Mesenchymal stem cell (in vitro differentiated cells and primary cell): ENCODE measurements around the gene DNAJB11.
A peak's percentile ranks its signal among the peaks of the same experiment; 100 is the strongest.

Experiments
- DNase-seq: peaks from one replicate; pipeline ENCODE4 v3.0.0-alpha.2; 2013
- H2AFZ ChIP-seq: one replicate; pipeline ENCODE4 v1.6.1; 2013; ENCODE audit warnings: low read depth, mild to moderate bottlenecking, control low read depth, inconsistent platforms, low read length, moderate library complexity
- H2AK5ac ChIP-seq: 2 replicates; pipeline ENCODE4 v1.6.1; 2013; ENCODE audit warnings: low read length, moderate library complexity, mild to moderate bottlenecking, inconsistent platforms; ENCODE audit not compliant: severe bottlenecking
- H2BK120ac ChIP-seq: one replicate; pipeline ENCODE4 v1.6.1; 2013; ENCODE audit warnings: low read depth, mild to moderate bottlenecking, inconsistent platforms, low read length, moderate library complexity
- H2BK12ac ChIP-seq, 2 experiments: one replicate each; pipeline ENCODE4 v1.6.1; 2013; ENCODE audit warnings: inconsistent platforms in 2 of 2, low read length in 2 of 2, mild to moderate bottlenecking in 2 of 2, moderate library complexity in 2 of 2, control low read depth in 1 of 2
- H2BK15ac ChIP-seq: one replicate; pipeline ENCODE4 v1.6.1; 2013; ENCODE audit warnings: mild to moderate bottlenecking, low read depth, inconsistent platforms; ENCODE audit not compliant: poor library complexity, severe bottlenecking
- H2BK5ac ChIP-seq: 2 replicates; pipeline ENCODE4 v1.6.1; 2013; ENCODE audit warnings: low read depth, mild to moderate bottlenecking, low read length, control low read depth, inconsistent platforms; ENCODE audit not compliant: poor library complexity, severe bottlenecking
- H3K14ac ChIP-seq, 2 experiments: one replicate each; pipeline ENCODE4 v1.6.1; 2013; ENCODE audit warnings: inconsistent platforms in 2 of 2, low read length in 2 of 2, control low read depth in 1 of 2, mild to moderate bottlenecking in 1 of 2, moderate library complexity in 1 of 2
- H3K18ac ChIP-seq, 2 experiments: one replicate each; pipeline ENCODE4 v1.6.1; 2013; ENCODE audit warnings: inconsistent platforms in 2 of 2, low read length in 2 of 2, control low read depth in 1 of 2, low read depth in 1 of 2, mild to moderate bottlenecking in 1 of 2
- H3K23ac ChIP-seq, 2 experiments: one replicate each; pipeline ENCODE4 v1.6.1; 2013; ENCODE audit warnings: inconsistent platforms in 2 of 2, low read length in 2 of 2, mild to moderate bottlenecking in 2 of 2, moderate library complexity in 2 of 2, control low read depth in 1 of 2
- H3K27ac ChIP-seq: 2 replicates; pipeline ENCODE4 v1.5.1; 2013; ENCODE audit warnings: mild to moderate bottlenecking, moderate library complexity, low read length, control low read depth, inconsistent platforms; ENCODE audit not compliant: poor library complexity, severe bottlenecking
- H3K27me3 ChIP-seq, 2 experiments: 2 replicates each; pipeline versions ENCODE4 v1.6.1 to v1.7.0; 2013; ENCODE audit warnings: low read length in 2 of 2, mild to moderate bottlenecking in 2 of 2, moderate library complexity in 2 of 2, control low read depth in 1 of 2, inconsistent platforms in 1 of 2; ENCODE audit not compliant: control insufficient read depth in 1 of 2, insufficient read depth in 1 of 2
- H3K36me3 ChIP-seq, 2 experiments: 2 replicates each; pipeline versions ENCODE4 v1.6.1 to v1.7.0; 2013; ENCODE audit warnings: low read length in 2 of 2, control low read depth in 1 of 2, inconsistent platforms in 1 of 2, low read depth in 1 of 2, mild to moderate bottlenecking in 1 of 2; ENCODE audit not compliant: insufficient read depth in 2 of 2, control insufficient read depth in 1 of 2
- H3K4ac ChIP-seq, 2 experiments: one replicate each; pipeline ENCODE4 v1.6.1; 2013; ENCODE audit warnings: inconsistent platforms in 2 of 2, low read length in 2 of 2, mild to moderate bottlenecking in 2 of 2, moderate library complexity in 2 of 2, control low read depth in 1 of 2, low read depth in 1 of 2
- H3K4me1 ChIP-seq: 2 replicates; pipeline ENCODE4 v1.6.1; 2013; ENCODE audit warnings: low read depth, low read length, control low read depth; ENCODE audit not compliant: control insufficient read depth, insufficient read depth
- H3K4me2 ChIP-seq: 2 replicates; pipeline ENCODE4 v1.6.1; 2013; ENCODE audit warnings: low read length, mild to moderate bottlenecking, inconsistent platforms; ENCODE audit not compliant: poor library complexity, severe bottlenecking
- H3K4me3 ChIP-seq, 2 experiments: 2 replicates each; pipeline versions ENCODE4 v1.5.1 to v1.7.0; 2013; ENCODE audit warnings: low read length in 2 of 2, mild to moderate bottlenecking in 2 of 2, control low read depth in 1 of 2, low read depth in 1 of 2; ENCODE audit not compliant: insufficient read depth in 1 of 2
- H3K79me1 ChIP-seq: replicated peaks from 2 replicates; pipeline ENCODE4 v1.6.1; 2013; ENCODE audit warnings: mild to moderate bottlenecking, control low read depth, low read length, inconsistent platforms; ENCODE audit not compliant: poor library complexity, severe bottlenecking
- H3K9ac ChIP-seq: 2 replicates; pipeline ENCODE4 v1.7.0; 2013; ENCODE audit warnings: mild to moderate bottlenecking, low read length, moderate library complexity
- H3K9me3 ChIP-seq: 2 replicates; pipeline ENCODE4 v1.7.0; 2013; ENCODE audit warnings: mild to moderate bottlenecking, low read length; ENCODE audit not compliant: control insufficient read depth
- H4K8ac ChIP-seq: one replicate; pipeline ENCODE4 v1.6.1; 2013; ENCODE audit warnings: inconsistent platforms, mild to moderate bottlenecking, low read length, moderate library complexity
- H4K91ac ChIP-seq: one replicate; pipeline ENCODE4 v1.6.1; 2013; ENCODE audit warnings: mild to moderate bottlenecking, low read length, inconsistent platforms
- WGBS: methylation state at CpG from one replicate; pipeline ENCODE4 v1.1.7; 2013; ENCODE audit warnings: mixed read lengths; 5-methylcytosine and 5-hydroxymethylcytosine counted together

DNAJB11 gene

DNA sequence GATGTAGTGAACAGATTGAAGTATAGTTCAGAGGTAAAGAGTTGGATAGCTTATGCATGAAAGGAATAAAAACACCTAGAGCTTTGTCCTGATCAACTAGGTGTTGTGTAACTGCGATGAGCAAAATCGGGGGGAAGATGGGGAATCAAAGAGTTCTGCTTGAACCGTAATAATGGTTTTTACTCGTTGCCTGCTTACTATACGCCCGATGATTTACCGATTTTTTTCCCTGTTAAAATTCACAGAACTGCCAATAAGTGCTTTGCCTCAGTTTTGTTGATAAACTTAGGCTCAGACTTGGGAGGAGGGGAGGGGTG, 783 bp upstream of the DNAJB11 start:
- H3K4me3 ChIP-seq = peak overlapping the region; percentile 56 to 88
- H2BK5ac ChIP-seq = peak overlapping the region; percentile 25
- no peaks in the 10 kb centered on the region for H3K27me3 ChIP-seq

DNA sequence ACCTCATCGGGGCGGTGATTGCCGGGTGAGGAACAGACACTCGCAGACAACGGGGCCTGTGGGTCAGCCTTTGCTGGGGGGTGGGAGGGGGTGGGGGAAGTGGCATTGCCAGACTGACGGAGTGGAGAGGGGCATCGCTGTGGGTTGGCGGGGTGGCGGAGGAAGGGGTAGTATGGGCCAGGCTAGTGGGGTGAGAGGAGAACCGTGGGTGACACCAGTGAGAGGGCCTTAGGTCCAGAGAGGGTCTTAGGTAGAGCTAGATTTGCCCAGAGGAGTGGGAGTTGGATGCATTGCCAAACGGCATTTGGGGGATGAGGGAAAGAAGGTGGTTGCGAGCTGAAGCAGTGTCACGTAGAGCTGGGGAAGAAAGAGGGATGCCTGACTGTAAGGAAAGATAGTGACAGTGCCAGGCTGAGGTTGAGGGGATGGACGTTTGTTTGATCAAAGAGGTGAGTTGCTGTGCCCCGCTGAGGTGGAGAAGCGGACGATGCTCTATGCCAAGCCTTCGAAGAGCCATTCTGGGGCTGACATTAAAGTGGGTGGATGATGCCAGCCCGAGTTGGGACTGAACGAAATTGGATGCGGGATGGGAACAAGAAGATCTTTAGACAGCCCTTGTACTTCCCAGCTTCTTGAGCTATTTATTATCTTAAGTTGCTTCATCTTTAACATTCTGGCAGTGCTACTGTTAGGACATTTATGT, 572 bp downstream of the DNAJB11 start:
- Histone ChIP-seq H3K4me3 (peak overlapping the region; percentile 88 to 99), H2BK15ac (no peak overlapping the region), H3K18ac (peak overlapping the region in 1 of 2 experiments; percentile 98), H2BK5ac (peak overlapping the region; percentile 5), H4K8ac (peak overlapping the region; percentile 92), H3K9ac (peak overlapping the region; percentile 95), H3K4ac (peak overlapping the region in 1 of 2 experiments; percentile 80), H3K23ac (no peak overlapping the region), H3K9me3 (no peaks in the 10 kb centered on the region), H3K14ac (peak overlapping the region in 1 of 2 experiments; percentile 44), H2AK5ac (no peak overlapping the region), H3K27me3 (no peaks in the 10 kb centered on the region), H2BK120ac (no peak overlapping the region), H3K4me2 (peak overlapping the region; percentile 89), H3K79me1 (peaks cover 27% of the 10 kb centered on the region), H3K4me1 (peaks cover 9% of the 10 kb centered on the region), H2BK12ac (peak overlapping the region in 1 of 2 experiments; percentile 90), H2AFZ (peak overlapping the region; percentile 100), H3K27ac (no peak overlapping the region), H4K91ac (no peak overlapping the region), H3K36me3 (peaks cover 3 to 40% of the 10 kb centered on the region in 2 experiments)
- 18% methylated on average over 18 of the region's 21 CpGs for WGBS
- no peak for DNase-seq

More for the DNA sequence above, 783 bp upstream of the DNAJB11 start:
- Histone ChIP-seq H2BK15ac (no peak overlapping the region), H2AFZ (peak overlapping the region; percentile 60), H3K18ac (no peak overlapping the region), H4K91ac (no peak overlapping the region), H3K4me1 (peaks cover 11% of the 10 kb centered on the region), H2BK12ac (no peak overlapping the region), H3K9me3 (no peaks in the 10 kb centered on the region), H3K9ac (peak overlapping the region; percentile 95), H3K23ac (no peak overlapping the region), H2BK120ac (no peak overlapping the region), H3K36me3 (peaks cover 3 to 27% of the 10 kb centered on the region in 2 experiments), H3K27ac (no peak overlapping the region), H4K8ac (no peak overlapping the region), H3K4ac (no peak overlapping the region), H3K4me2 (peak overlapping the region; percentile 94), H3K14ac (no peak overlapping the region), H3K79me1 (peaks cover 24% of the 10 kb centered on the region), H2AK5ac (no peak overlapping the region)
- 17% methylated on average over 7 of the region's 7 CpGs for WGBS
- no peak for DNase-seq

DNA sequence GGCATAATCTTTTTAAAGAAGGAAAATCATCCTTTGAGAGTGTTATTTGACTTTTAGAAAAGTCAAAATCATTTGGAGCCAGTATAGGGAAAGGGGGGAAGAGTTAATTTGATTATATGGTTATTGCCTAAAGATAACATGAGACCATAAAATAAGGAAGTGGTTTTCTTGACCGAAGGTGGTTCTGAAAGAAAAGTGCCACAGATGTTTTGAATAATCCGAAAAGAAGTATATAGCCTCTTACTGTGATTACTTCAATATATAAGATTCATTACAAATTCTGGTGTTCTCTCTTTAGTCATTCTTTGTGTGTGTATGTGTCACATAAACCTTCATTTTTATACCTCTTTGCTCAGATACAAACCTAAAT, 1.1 kb downstream of the DNAJB11 start:
- Histone ChIP-seq H3K4me1 (peaks cover 8% of the 10 kb centered on the region), H3K36me3 (peaks cover 3 to 46% of the 10 kb centered on the region in 2 experiments), H4K91ac (no peak overlapping the region), H3K4ac (no peak overlapping the region), H3K27ac (no peak overlapping the region), H2AFZ (no peak overlapping the region), H2BK5ac (no peak overlapping the region), H4K8ac (no peak overlapping the region), H3K4me3 (peak overlapping the region in 1 of 2 experiments; percentile 88), H3K14ac (no peak overlapping the region), H3K9ac (peak overlapping the region; percentile 95), H3K23ac (no peak overlapping the region), H3K79me1 (peaks cover 29% of the 10 kb centered on the region), H2BK120ac (no peak overlapping the region), H2BK12ac (no peak overlapping the region), H2AK5ac (no peak overlapping the region), H3K27me3 (no peaks in the 10 kb centered on the region), H3K9me3 (no peaks in the 10 kb centered on the region), H3K18ac (no peak overlapping the region), H2BK15ac (no peak overlapping the region), H3K4me2 (no peak overlapping the region)
- WGBS = no CpG with 5 or more reads among the region's 2 CpGs
- no peak for DNase-seq

DNA sequence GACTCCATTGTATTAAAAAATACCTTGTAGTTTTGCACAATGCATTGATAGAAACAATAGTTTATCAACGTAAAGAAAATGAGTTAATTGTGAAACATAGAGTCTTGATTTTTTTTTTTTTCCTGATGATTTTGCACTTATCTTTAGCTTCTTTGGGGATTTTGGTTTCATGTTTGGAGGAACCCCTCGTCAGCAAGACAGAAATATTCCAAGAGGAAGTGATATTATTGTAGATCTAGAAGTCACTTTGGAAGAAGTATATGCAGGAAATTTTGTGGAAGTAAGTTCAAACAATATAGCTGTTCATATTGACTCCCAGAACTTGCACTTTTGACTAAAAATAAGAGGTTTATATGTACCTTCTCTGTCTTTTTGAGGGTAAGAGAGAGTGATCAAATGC, 7.0 kb downstream of the DNAJB11 start:
- Histone ChIP-seq H2BK12ac (no peak overlapping the region), H2AFZ (no peak overlapping the region), H3K36me3 (peaks cover 6 to 98% of the 10 kb centered on the region in 2 experiments), H3K79me1 (peaks cover 17% of the 10 kb centered on the region), H2BK120ac (no peak overlapping the region), H3K18ac (no peak overlapping the region), H3K27ac (no peak overlapping the region), H2BK15ac (no peak overlapping the region), H4K91ac (no peak overlapping the region), H2BK5ac (no peak overlapping the region), H3K14ac (no peak overlapping the region), H3K9ac (no peak overlapping the region), H3K27me3 (no peaks in the 10 kb centered on the region), H3K4me3 (no peak overlapping the region), H3K4me1 (no peaks in the 10 kb centered on the region), H3K4ac (no peak overlapping the region), H2AK5ac (no peak overlapping the region), H3K9me3 (no peaks in the 10 kb centered on the region), H4K8ac (no peak overlapping the region), H3K23ac (no peak overlapping the region), H3K4me2 (no peak overlapping the region)
- DNase-seq = no peak
- 90% methylated on average over 2 of the region's 2 CpGs for WGBS
